DOHH2 (cell line): ENCODE results near the gene TTLL10.

Experiments used
- H3F3A ChIP-seq: fragments of 200-600 bp; sonication (generic), shearing (Covaris generic); 2 replicates; pipeline ENCODE4 v1.6.0; 2016; ENCODE audit warnings: antibody characterized with exemption, mild to moderate bottlenecking; ENCODE audit not compliant: control insufficient read depth, insufficient read depth
- H3K27ac ChIP-seq: fragments of 200-600 bp; sonication (generic); 2 replicates; pipeline ENCODE4 v1.5.1; 2014; ENCODE audit warnings: low read depth, mild to moderate bottlenecking, low read length, moderate library complexity
- H3K27me3 ChIP-seq: fragments of 200-600 bp; sonication (generic); 2 replicates; pipeline ENCODE4 v1.6.1; 2014; ENCODE audit warnings: mild to moderate bottlenecking, low read length, mixed read lengths; ENCODE audit not compliant: control insufficient read depth
- H3K36me3 ChIP-seq: fragments of 200-600 bp; sonication (generic); 2 replicates; pipeline ENCODE4 v1.6.1; 2014; ENCODE audit warnings: mild to moderate bottlenecking, low read length, moderate library complexity, mixed read lengths; ENCODE audit not compliant: control insufficient read depth
- H3K4me1 ChIP-seq: fragments of 200-600 bp; sonication (generic); 2 replicates; pipeline ENCODE4 v1.6.1; 2014; ENCODE audit warnings: mild to moderate bottlenecking, low read length, mixed read lengths; ENCODE audit not compliant: control insufficient read depth
- H3K4me2 ChIP-seq: fragments of 200-600 bp; sonication (generic); 2 replicates; pipeline ENCODE4 v1.6.0; 2014; ENCODE audit warnings: mild to moderate bottlenecking, low read length, moderate library complexity
- H3K4me3 ChIP-seq: fragments of 200-600 bp; sonication (generic); 2 replicates; pipeline ENCODE4 v1.5.1; 2014; ENCODE audit warnings: mild to moderate bottlenecking, low read length, mixed read lengths
- H3K79me2 ChIP-seq: fragments of 200-600 bp; sonication (generic); 2 replicates; pipeline ENCODE4 v1.6.1; 2014; ENCODE audit warnings: mild to moderate bottlenecking, low read length, mixed read lengths; ENCODE audit not compliant: control insufficient read depth
- H3K9me2 ChIP-seq: fragments of 200-600 bp; sonication (generic); replicated peaks from 2 replicates; pipeline ENCODE4 v1.6.1; 2014; ENCODE audit warnings: mild to moderate bottlenecking, low read length, mixed read lengths; ENCODE audit not compliant: control insufficient read depth
- H3K9me3 ChIP-seq: fragments of 200-600 bp; sonication (generic); 2 replicates; pipeline ENCODE4 v1.6.1; 2014; ENCODE audit warnings: antibody characterized with exemption, low read length, mixed read lengths; ENCODE audit not compliant: control insufficient read depth, insufficient read depth
- H4K20me1 ChIP-seq: fragments of 200-600 bp; sonication (generic); 2 replicates; pipeline ENCODE4 v1.6.0; 2014; ENCODE audit warnings: low read depth, mild to moderate bottlenecking, antibody characterized with exemption, low read length, moderate library complexity; ENCODE audit not compliant: control insufficient read depth, insufficient read depth
- CTCF ChIP-seq: fragments of 200-600 bp; sonication (generic); IDR thresholded peaks from one replicate; pipeline ENCODE4 v1.5.1; 2014; ENCODE audit warnings: antibody characterized with exemption, mild to moderate bottlenecking, low read depth, low read length; ENCODE audit not compliant: poor library complexity, severe bottlenecking
- EZH2phosphoT487 ChIP-seq: fragments of 200-600 bp; sonication (generic); IDR thresholded peaks from 2 replicates; pipeline ENCODE4 v1.6.1; 2017; ENCODE audit warnings: borderline replicate concordance, mild to moderate bottlenecking, antibody characterized with exemption, low read length, moderate library complexity, mixed read lengths

TTLL10 gene

GRCh38 chr1:1153874-1154273 lies 19.8 kb upstream of the TTLL10 start:
- Histone ChIP-seq H3K36me3 (no peaks in the 10 kb centered on the region), H3F3A (peaks cover 20% of the 10 kb centered on the region), H3K79me2 (no peaks in the 10 kb centered on the region), H3K4me3 (no peak overlapping the region), H3K9me2 (no peaks in the 10 kb centered on the region), H3K4me1 (peaks cover 14% of the 10 kb centered on the region), H3K27me3 (no peaks in the 10 kb centered on the region), H3K27ac (no peak overlapping the region), H4K20me1 (no peaks in the 10 kb centered on the region), H3K4me2 (no peak overlapping the region), H3K9me3 (peaks cover 22% of the 10 kb centered on the region)
- TF ChIP-seq EZH2phosphoT487 (no peak), CTCF (no peak)

- Histone ChIP-seq H3K4me1 (peaks cover 14% of the 10 kb centered on the region), H3K27ac (no peak overlapping the region), H3K9me3 (peaks cover 22% of the 10 kb centered on the region), H3K4me2 (no peak overlapping the region), H3K36me3 (no peaks in the 10 kb centered on the region), H3K79me2 (no peaks in the 10 kb centered on the region), H3K27me3 (no peaks in the 10 kb centered on the region), H4K20me1 (no peaks in the 10 kb centered on the region), H3F3A (peaks cover 22% of the 10 kb centered on the region), H3K4me3 (no peak overlapping the region), H3K9me2 (no peaks in the 10 kb centered on the region)
- TF ChIP-seq CTCF = no peak
- no peak for TF ChIP-seq EZH2phosphoT487
Observed at GRCh38 chr1:1155258-1155657, 18.4 kb upstream of the TTLL10 start.

- peaks cover 22% of the 10 kb centered on the region for H3F3A ChIP-seq
- no peaks in the 10 kb centered on the region for H4K20me1 ChIP-seq
- peaks cover 14% of the 10 kb centered on the region for H3K4me1 ChIP-seq
- no peak overlapping the region for H3K4me2 ChIP-seq
- no peak overlapping the region for H3K27ac ChIP-seq
- H3K4me3 ChIP-seq = no peak overlapping the region
- no peaks in the 10 kb centered on the region for H3K36me3 ChIP-seq
- no peaks in the 10 kb centered on the region for H3K79me2 ChIP-seq
- H3K27me3 ChIP-seq = no peaks in the 10 kb centered on the region
- no peak for TF ChIP-seq CTCF
- peaks cover 22% of the 10 kb centered on the region for H3K9me3 ChIP-seq
- H3K9me2 ChIP-seq = no peaks in the 10 kb centered on the region
Observed at GRCh38 chr1:1156140-1157032, 17.3 kb upstream of the TTLL10 start.
